HCT116 (cell line): ENCODE data around the gene SYNPR. TPM values are rescaled to one million over a fixed set of nuclear protein-coding genes. Genes with fewer than 3 reads are reported as not detected.

Experiments used
- ATAC-seq: fragments of 200-7000 bp; cut with Tn5 transposase; 2 replicates; pipeline ENCODE4 v1.9.1; 2020; ENCODE audit warnings: mild to moderate bottlenecking, moderate library complexity
- BruUV-seq: library from RNA; stranded (reverse); fragments of 400-500 nt; replicated peaks from 2 replicates; lab custom pipeline; 2021; lab: Mats Ljungman, UMichigan
- CTCF ChIA-PET: fragments of 300-600 bp; sonication (Branson Sonifier 250); formaldehyde crosslinking; loops from one replicate; lab custom pipeline; 2021; ENCODE audit warnings: antibody characterized with exemption; lab: Charles Lee
- POLR2A ChIA-PET: fragments of 300-600, 350-600 bp; sonication (Branson Sonifier 250); formaldehyde crosslinking; loops from one replicate; lab custom pipeline; 2021; ENCODE audit warnings: antibody characterized with exemption; lab: Charles Lee
- RAD21 ChIA-PET, 2 experiments: fragments of 300-600 bp; sonication (Branson Sonifier 250); formaldehyde crosslinking; loops; one replicate each; lab custom pipeline; 2023; ENCODE audit warnings: low total read pairs in 2 of 2; ENCODE audit not compliant: uncharacterized antibody in 2 of 2, unreplicated experiment in 2 of 2, low non-redundant PET in 1 of 2; lab: Charles Lee
- DNase-seq: peaks from one replicate; pipeline ENCODE4 v3.0.0-alpha.2; 2010; ENCODE audit warnings: low read depth, low spot score
- H2AFZ ChIP-seq: fragments of 200-600 bp; shearing (Covaris generic), sonication (generic); 2 replicates; pipeline ENCODE4 v1.6.1; 2017; ENCODE audit warnings: low read depth, mixed run types, mixed read lengths, antibody characterized with exemption, low read length; ENCODE audit not compliant: poor library complexity, severe bottlenecking
- H3K27ac ChIP-seq: 2 replicates; pipeline ENCODE4 v1.5.1; 2012; ENCODE audit warnings: low read depth, low read length
- H3K27me3 ChIP-seq: fragments of 200-600 bp; sonication (generic); 2 replicates; pipeline ENCODE4 v1.6.1; 2016; ENCODE audit warnings: mixed run types, low read length, mixed read lengths; ENCODE audit not compliant: insufficient read depth
- H3K36me3 ChIP-seq, 2 experiments: fragments of 200-500 bp in 1 of 2; fragments of 200-600 bp in 1 of 2; sonication (Bioruptor generic) in 1 of 2; sonication (generic) in 1 of 2; 2 replicates each; pipeline versions ENCODE4 v1.5.1 to v1.6.1; 2014 to 2016; ENCODE audit warnings: low read length in 2 of 2, inconsistent platforms in 1 of 2, mixed read lengths in 1 of 2, mixed run types in 1 of 2; ENCODE audit not compliant: insufficient read depth in 2 of 2, control insufficient read depth in 1 of 2
- H3K4me1 ChIP-seq, 2 experiments: fragments of 200-600 bp in 1 of 2; sonication (generic) in 1 of 2; 2 replicates each; pipeline versions ENCODE4 v1.5.1 to v1.6.1; 2012 to 2017; ENCODE audit warnings: low read length in 2 of 2, inconsistent platforms in 1 of 2, mild to moderate bottlenecking in 1 of 2, mixed read lengths in 1 of 2, mixed run types in 1 of 2, moderate library complexity in 1 of 2; ENCODE audit not compliant: insufficient read depth in 2 of 2, control insufficient read depth in 1 of 2
- H3K4me2 ChIP-seq: fragments of 200-600 bp; sonication (generic); 2 replicates; pipeline ENCODE4 v1.6.1; 2017; ENCODE audit warnings: mixed run types, low read length, mixed read lengths
- H3K4me3 ChIP-seq, 2 experiments: fragments of 200-600 bp in 1 of 2; sonication (generic) in 1 of 2; replicated peaks in 1 of 2; 2 replicates each; pipeline ENCODE4 v1.5.1; 2011 to 2016; ENCODE audit warnings: low read length in 2 of 2, control low read depth in 1 of 2, low read depth in 1 of 2, mild to moderate bottlenecking in 1 of 2, mixed read lengths in 1 of 2, mixed run types in 1 of 2
- H3K79me2 ChIP-seq: fragments of 200-600 bp; sonication (generic); 2 replicates; pipeline ENCODE4 v1.6.1; 2017; ENCODE audit warnings: mild to moderate bottlenecking, mixed run types, low read length, moderate library complexity, mixed read lengths; ENCODE audit not compliant: insufficient read depth
- H3K9ac ChIP-seq: fragments of 200-600 bp; sonication (generic); 2 replicates; pipeline ENCODE4 v1.6.1; 2016; ENCODE audit warnings: low read length, mixed read lengths
- H3K9me2 ChIP-seq: fragments of 200-600 bp; sonication (generic), shearing (Covaris generic); 2 replicates; pipeline ENCODE4 v1.6.1; 2017; ENCODE audit warnings: mixed run types, mild to moderate bottlenecking, moderate library complexity; ENCODE audit not compliant: insufficient read depth
- H3K9me3 ChIP-seq, 2 experiments: fragments of 200-500 bp in 1 of 2; fragments of 200-600 bp in 1 of 2; sonication (Bioruptor generic) in 1 of 2; sonication (generic) in 1 of 2; 2 replicates each; pipeline ENCODE4 v1.6.1; 2014 to 2017; ENCODE audit warnings: low read length in 2 of 2, mixed read lengths in 2 of 2, inconsistent platforms in 1 of 2, low read depth in 1 of 2, mild to moderate bottlenecking in 1 of 2, mixed run types in 1 of 2, moderate library complexity in 1 of 2; ENCODE audit not compliant: control insufficient read depth in 1 of 2, insufficient read depth in 1 of 2
- H4K20me1 ChIP-seq: fragments of 200-600 bp; sonication (generic), shearing (Covaris generic); 2 replicates; pipeline ENCODE4 v1.6.1; 2017; ENCODE audit warnings: mixed run types, mild to moderate bottlenecking, moderate library complexity; ENCODE audit not compliant: insufficient read depth
- CEBPB ChIP-seq: IDR thresholded peaks from 2 replicates; pipeline ENCODE4 v1.6.1; 2012; ENCODE audit warnings: low read depth
- EGR1 ChIP-seq: IDR thresholded peaks from 2 replicates; pipeline ENCODE4 v1.6.1; 2012; ENCODE audit warnings: low read depth
- ELF1 ChIP-seq: IDR thresholded peaks from 2 replicates; pipeline ENCODE4 v1.6.1; 2012; ENCODE audit warnings: low read depth, borderline replicate concordance
- EZH2 ChIP-seq: fragments of 200-600 bp; sonication (generic); IDR thresholded peaks from 2 replicates; pipeline ENCODE4 v1.6.1; 2017; ENCODE audit warnings: antibody characterized with exemption, mixed run types
- EZH2phosphoT487 ChIP-seq: fragments of 200-600 bp; IDR thresholded peaks from 2 replicates; pipeline ENCODE4 v1.6.1; 2018; ENCODE audit warnings: antibody characterized with exemption, borderline replicate concordance
- FOSL1 ChIP-seq: IDR thresholded peaks from 2 replicates; pipeline ENCODE4 v1.6.1; 2012; ENCODE audit warnings: low read depth
- JUND ChIP-seq: IDR thresholded peaks from 2 replicates; pipeline ENCODE4 v1.6.1; 2012
- POLR2A ChIP-seq: IDR thresholded peaks from 2 replicates; pipeline ENCODE4 v1.7.0; 2011; ENCODE audit warnings: borderline replicate concordance; ENCODE audit not compliant: insufficient read depth, insufficient read length; ENCODE audit errors: extremely low read depth
- POLR2AphosphoS5 ChIP-seq: IDR thresholded peaks from 2 replicates; pipeline ENCODE4 v1.6.1; 2011; ENCODE audit warnings: mild to moderate bottlenecking, low read depth, low read length, moderate library complexity
- RAD21 ChIP-seq: IDR thresholded peaks from 2 replicates; pipeline ENCODE4 v1.6.1; 2012; ENCODE audit warnings: low read depth, mild to moderate bottlenecking
- SIN3A ChIP-seq: IDR thresholded peaks from 2 replicates; pipeline ENCODE4 v1.6.1; 2012; ENCODE audit warnings: low read depth
- SP1 ChIP-seq: IDR thresholded peaks from 2 replicates; pipeline ENCODE4 v1.6.1; 2012; ENCODE audit warnings: low read depth
- TCF7L2 ChIP-seq: IDR thresholded peaks from 2 replicates; pipeline ENCODE4 v1.7.0; 2011; ENCODE audit warnings: borderline replicate concordance, inconsistent platforms; ENCODE audit not compliant: insufficient read depth, insufficient read length; ENCODE audit errors: extremely low read depth
- YY1 ChIP-seq: IDR thresholded peaks from 2 replicates; pipeline ENCODE4 v1.6.1; 2011; ENCODE audit warnings: low read length, low read depth, moderate library complexity, mild to moderate bottlenecking; ENCODE audit not compliant: insufficient replicate concordance; ENCODE audit errors: extremely low read depth
- ZFX ChIP-seq: fragments of 450-650 bp; IDR thresholded peaks from 2 replicates; pipeline ENCODE4 v1.6.1; 2017
- ZNF274 ChIP-seq: fragments of 200-500 bp; sonication (Bioruptor generic); IDR thresholded peaks from 2 replicates; pipeline ENCODE4 v1.6.1; 2014; ENCODE audit warnings: mild to moderate bottlenecking, low read depth, low read length, inconsistent platforms
- intact Hi-C: fragments of 100-400 bp; cut with micrococcal nuclease; formaldehyde crosslinking; loops from 2 replicates; pipeline ENCODE4 v1.10.0; 2022
- total RNA-seq: library from RNA; stranded (reverse); gene quantifications from one replicate; pipeline ENCODE4 v1.2.1, GENCODE V29; 2021; ENCODE audit not compliant: unreplicated experiment
- TF ChIP-seq, protein P1 (sequence below): IDR thresholded peaks from 2 replicates; pipeline ENCODE4 v1.6.1; 2012
- TF ChIP-seq, protein P2 (sequence below): IDR thresholded peaks from 2 replicates; pipeline ENCODE4 v1.6.1; 2012
- TF ChIP-seq, protein P3 (sequence below): IDR thresholded peaks from 2 replicates; pipeline ENCODE4 v1.6.1; 2012; ENCODE audit warnings: low read depth
- TF ChIP-seq, protein P4 (sequence below): IDR thresholded peaks from 2 replicates; pipeline ENCODE4 v1.6.1; 2011; ENCODE audit warnings: mild to moderate bottlenecking, low read length, moderate library complexity; ENCODE audit not compliant: insufficient replicate concordance; ENCODE audit errors: extremely low read depth

SYNPR gene
- total RNA-seq, 1 experiment from 2014 or later = not detected

DNA sequence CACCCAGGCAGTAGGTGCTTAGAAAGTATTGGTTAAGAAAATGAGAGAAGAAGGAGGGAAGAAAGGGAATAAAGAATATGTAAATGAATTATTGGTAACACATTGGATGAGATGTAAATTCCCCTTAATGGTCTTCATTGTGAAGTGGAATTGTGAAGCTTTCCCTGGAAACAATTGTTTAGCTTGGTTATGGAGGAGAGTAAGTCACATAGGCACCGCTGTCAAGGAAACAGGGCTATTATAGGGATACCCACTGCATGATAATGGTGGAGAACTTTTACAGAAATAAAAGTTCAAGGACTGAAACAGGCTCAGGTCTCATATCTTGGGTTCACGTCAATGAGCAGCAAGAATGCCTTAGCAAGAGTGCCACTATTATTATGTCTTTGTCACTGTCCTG lies 9.5 kb downstream of the SYNPR start:
- Histone ChIP-seq H3K27me3 (peaks cover 6% of the 10 kb centered on the region; the same call in 1 of the 2 replicates), H3K79me2 (no peaks in the 10 kb centered on the region), H3K9me2 (no peaks in the 10 kb centered on the region), H3K4me1 (no peaks in the 10 kb centered on the region), H3K36me3 (no peaks in the 10 kb centered on the region), H3K9me3 (no peaks in the 10 kb centered on the region), H4K20me1 (no peaks in the 10 kb centered on the region), H3K27ac (no peak overlapping the region), H3K4me3 (no peak overlapping the region), H2AFZ (no peak overlapping the region), H3K9ac (no peak overlapping the region), H3K4me2 (no peak overlapping the region)
- RAD21 ChIA-PET = no interaction called here
- BruUV-seq = no TSS peak
- CTCF ChIA-PET = no interaction called here
- DNase-seq (no peak), ATAC-seq (no peak)
- POLR2A ChIA-PET = no interaction called here
- intact Hi-C loops = no loop called here
- TF ChIP-seq POLR2AphosphoS5 = no peak
- TF ChIP-seq SIN3A = no peak
- TF ChIP-seq, protein P1, sequence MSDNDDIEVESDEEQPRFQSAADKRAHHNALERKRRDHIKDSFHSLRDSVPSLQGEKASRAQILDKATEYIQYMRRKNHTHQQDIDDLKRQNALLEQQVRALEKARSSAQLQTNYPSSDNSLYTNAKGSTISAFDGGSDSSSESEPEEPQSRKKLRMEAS = no peak
- no peak for TF ChIP-seq ELF1
- no peak for TF ChIP-seq EZH2phosphoT487
- TF ChIP-seq ZNF274 = no peak
- no peak for TF ChIP-seq EGR1
- TF ChIP-seq TCF7L2 = no peak
- no peak for TF ChIP-seq SP1
- TF ChIP-seq, protein P2, sequence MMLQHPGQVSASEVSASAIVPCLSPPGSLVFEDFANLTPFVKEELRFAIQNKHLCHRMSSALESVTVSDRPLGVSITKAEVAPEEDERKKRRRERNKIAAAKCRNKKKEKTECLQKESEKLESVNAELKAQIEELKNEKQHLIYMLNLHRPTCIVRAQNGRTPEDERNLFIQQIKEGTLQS = no peak
- no peak for TF ChIP-seq FOSL1
- no peak for TF ChIP-seq JUND
- TF ChIP-seq YY1 = no peak
- no peak for TF ChIP-seq RAD21
- TF ChIP-seq ZFX = no peak
- TF ChIP-seq, protein P3, sequence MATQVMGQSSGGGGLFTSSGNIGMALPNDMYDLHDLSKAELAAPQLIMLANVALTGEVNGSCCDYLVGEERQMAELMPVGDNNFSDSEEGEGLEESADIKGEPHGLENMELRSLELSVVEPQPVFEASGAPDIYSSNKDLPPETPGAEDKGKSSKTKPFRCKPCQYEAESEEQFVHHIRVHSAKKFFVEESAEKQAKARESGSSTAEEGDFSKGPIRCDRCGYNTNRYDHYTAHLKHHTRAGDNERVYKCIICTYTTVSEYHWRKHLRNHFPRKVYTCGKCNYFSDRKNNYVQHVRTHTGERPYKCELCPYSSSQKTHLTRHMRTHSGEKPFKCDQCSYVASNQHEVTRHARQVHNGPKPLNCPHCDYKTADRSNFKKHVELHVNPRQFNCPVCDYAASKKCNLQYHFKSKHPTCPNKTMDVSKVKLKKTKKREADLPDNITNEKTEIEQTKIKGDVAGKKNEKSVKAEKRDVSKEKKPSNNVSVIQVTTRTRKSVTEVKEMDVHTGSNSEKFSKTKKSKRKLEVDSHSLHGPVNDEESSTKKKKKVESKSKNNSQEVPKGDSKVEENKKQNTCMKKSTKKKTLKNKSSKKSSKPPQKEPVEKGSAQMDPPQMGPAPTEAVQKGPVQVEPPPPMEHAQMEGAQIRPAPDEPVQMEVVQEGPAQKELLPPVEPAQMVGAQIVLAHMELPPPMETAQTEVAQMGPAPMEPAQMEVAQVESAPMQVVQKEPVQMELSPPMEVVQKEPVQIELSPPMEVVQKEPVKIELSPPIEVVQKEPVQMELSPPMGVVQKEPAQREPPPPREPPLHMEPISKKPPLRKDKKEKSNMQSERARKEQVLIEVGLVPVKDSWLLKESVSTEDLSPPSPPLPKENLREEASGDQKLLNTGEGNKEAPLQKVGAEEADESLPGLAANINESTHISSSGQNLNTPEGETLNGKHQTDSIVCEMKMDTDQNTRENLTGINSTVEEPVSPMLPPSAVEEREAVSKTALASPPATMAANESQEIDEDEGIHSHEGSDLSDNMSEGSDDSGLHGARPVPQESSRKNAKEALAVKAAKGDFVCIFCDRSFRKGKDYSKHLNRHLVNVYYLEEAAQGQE = no peak
- TF ChIP-seq CEBPB = no peak
- no peak for TF ChIP-seq EZH2
- TF ChIP-seq POLR2A = no peak
- TF ChIP-seq, protein P4, sequence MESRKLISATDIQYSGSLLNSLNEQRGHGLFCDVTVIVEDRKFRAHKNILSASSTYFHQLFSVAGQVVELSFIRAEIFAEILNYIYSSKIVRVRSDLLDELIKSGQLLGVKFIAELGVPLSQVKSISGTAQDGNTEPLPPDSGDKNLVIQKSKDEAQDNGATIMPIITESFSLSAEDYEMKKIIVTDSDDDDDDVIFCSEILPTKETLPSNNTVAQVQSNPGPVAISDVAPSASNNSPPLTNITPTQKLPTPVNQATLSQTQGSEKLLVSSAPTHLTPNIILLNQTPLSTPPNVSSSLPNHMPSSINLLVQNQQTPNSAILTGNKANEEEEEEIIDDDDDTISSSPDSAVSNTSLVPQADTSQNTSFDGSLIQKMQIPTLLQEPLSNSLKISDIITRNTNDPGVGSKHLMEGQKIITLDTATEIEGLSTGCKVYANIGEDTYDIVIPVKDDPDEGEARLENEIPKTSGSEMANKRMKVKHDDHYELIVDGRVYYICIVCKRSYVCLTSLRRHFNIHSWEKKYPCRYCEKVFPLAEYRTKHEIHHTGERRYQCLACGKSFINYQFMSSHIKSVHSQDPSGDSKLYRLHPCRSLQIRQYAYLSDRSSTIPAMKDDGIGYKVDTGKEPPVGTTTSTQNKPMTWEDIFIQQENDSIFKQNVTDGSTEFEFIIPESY = no peak
- TF ChIP-seq, all 23 proteins: peak for 0
